ENCODE measurements around the gene AGRN.
A peak's percentile ranks its signal among the peaks of the same experiment; 100 is the strongest.
"Not testable (repeated sequence)": the region's sequence is repeated elsewhere in the genome, so short reads cannot be mapped to it uniquely, and the experiment has no call there.

The AGRN gene

GRCh38 chr1:1013922-1014648, 5.8 kb upstream of the AGRN start:
- DNase-seq: no peak
- peak overlapping the region; percentile 91 to 93 for H3K4me3 Mint-ChIP-seq

DNA sequence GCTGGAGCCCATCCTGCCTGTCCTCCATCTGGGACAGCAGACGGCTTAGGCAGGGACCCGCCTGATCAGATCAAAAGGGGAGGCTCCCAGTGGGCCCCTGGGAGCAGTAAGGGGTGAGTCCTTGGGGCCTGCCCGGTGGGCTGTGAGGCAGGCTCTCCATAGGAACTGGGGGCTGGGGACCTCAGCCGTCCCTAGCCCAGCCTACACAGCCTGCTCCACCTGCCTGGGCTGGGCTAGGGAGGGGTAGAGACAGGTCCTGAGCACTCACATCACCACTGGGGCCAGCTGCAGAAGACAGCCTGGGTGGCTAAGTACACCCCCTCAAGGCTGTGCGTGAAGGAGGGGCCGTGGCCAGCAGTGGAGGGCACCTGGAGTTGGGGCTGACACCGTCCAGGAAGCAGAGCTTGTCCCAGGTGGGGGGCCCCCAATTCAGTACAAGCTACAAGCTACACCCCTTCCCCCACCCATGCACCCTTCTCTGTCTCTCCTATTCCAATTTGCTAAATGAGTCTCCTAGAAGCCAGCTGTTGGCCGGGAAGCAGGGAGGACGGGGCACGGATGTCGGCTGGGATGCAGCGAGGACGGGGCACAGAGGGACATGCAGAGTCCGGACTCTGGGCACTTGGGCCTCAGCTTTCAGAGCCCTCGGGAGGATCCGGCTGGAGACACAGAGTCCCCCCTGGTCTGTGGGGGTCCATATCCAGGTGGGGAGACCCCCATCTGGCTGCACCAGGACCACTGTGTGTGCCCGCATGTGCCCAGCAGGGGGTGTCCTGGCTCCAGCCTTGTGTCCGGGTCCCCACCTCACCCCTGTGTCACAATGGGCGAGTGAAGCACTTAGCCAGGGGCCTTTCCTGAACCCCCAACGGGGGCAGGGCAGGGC, 4.9 kb upstream of the AGRN start:
- Mint-ChIP-seq H3K4me3 (peak overlapping the region; percentile 39 to 93), H3K9me3 (no peaks in the 10 kb centered on the region), H3K4me1 (peaks cover 18 to 22% of the 10 kb centered on the region in 2 donors), H3K36me3 (peaks cover 0 to 2% of the 10 kb centered on the region in 2 donors), H3K27ac (no peak overlapping the region), H3K27me3 (no peaks in the 10 kb centered on the region)
- ATAC-seq (replicated peaks) (no peak), DNase-seq (no peak)

More at GRCh38 chr1:1013922-1014648, 5.8 kb upstream of the AGRN start:
- H3K36me3 Mint-ChIP-seq: peaks cover 0 to 3% of the 10 kb centered on the region in 2 donors
- H3K9me3 Mint-ChIP-seq: peaks cover under 1 to 1% of the 10 kb centered on the region in 2 donors
- no peak for ATAC-seq (replicated peaks)
- peak overlapping the region; percentile 95 for H3K27ac Mint-ChIP-seq
- no peaks in the 10 kb centered on the region for H3K27me3 Mint-ChIP-seq
- H3K4me1 Mint-ChIP-seq: peaks cover 19 to 24% of the 10 kb centered on the region in 2 donors

DNA sequence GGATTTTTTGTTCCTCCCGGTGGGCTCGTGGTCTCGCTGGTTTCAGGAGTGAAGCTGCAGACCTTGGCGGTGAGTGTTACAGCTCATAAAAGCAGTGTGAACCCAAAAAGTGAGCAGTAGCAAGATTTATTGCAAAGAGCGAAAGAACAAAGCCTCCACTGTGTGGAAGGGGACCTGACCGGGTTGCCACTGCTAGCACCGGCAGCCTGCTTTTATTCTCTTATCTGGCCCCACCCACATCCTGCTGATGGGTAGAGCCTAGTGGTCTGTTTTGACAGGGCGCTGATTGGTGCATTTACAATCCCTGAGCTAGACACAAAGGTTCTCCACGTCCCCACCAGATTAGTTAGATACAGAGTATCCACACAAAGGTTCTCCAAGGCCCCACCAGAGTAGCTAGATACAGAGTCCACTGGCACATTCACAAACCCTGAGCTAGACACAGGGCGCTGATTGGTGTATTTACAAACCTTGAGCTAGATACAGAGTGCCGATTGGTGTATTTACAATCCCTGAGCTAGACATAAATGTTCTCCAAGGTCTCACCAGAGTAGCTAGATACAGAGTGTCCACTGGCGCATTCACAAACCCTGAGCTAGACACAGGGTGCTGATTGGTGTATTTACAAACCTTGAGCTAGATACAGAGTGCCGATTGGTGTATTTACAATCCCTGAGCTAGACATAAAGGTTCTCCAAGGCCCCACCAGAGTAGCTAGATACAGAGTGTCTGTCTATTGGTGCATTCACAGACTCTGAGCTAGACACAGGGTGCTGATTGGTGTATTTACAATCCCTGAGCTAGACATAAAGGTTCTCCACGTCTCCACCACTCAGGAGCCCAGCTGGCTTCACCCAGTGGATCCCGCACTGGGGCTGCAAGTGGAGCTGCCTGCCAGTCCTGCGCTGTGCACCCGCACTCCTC, 2.3 kb upstream of the AGRN start:
- ATAC-seq (replicated peaks); H3K4me3 Mint-ChIP-seq; H3K36me3 Mint-ChIP-seq; DNase-seq; H3K9me3 Mint-ChIP-seq: not testable (repeated sequence)
- H3K27me3 Mint-ChIP-seq: peaks cover 0 to 17% of the 10 kb centered on the region in 2 donors
- peaks cover 18 to 35% of the 10 kb centered on the region in 2 donors for H3K4me1 Mint-ChIP-seq
- peak overlapping the region; percentile 28 for H3K27ac Mint-ChIP-seq

DNA sequence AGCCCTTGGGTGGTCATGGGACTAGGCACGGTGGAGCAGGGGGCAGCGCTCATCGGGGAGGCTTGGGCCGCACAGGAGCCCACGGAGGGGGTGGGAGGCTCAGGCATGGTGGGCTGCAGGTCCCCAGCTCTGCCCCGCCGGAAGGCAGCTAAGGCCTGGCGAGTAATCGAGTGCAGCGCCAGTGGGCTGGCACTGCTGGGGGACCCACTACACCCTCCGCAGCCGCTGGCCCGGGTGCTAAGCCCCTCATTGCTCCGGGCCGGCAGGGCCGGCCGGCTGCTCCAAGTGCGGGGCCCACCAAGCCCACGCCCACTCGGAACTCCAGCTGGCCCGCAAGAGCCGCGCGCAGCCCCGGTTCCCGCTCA, 1.6 kb upstream of the AGRN start:
- H3K36me3 Mint-ChIP-seq; DNase-seq; H3K9me3 Mint-ChIP-seq; H3K27ac Mint-ChIP-seq; ATAC-seq (replicated peaks); H3K4me3 Mint-ChIP-seq: not testable (repeated sequence)
- H3K4me1 Mint-ChIP-seq: peaks cover 16 to 40% of the 10 kb centered on the region in 2 donors
- peaks cover 4 to 24% of the 10 kb centered on the region in 2 donors for H3K27me3 Mint-ChIP-seq

DNA sequence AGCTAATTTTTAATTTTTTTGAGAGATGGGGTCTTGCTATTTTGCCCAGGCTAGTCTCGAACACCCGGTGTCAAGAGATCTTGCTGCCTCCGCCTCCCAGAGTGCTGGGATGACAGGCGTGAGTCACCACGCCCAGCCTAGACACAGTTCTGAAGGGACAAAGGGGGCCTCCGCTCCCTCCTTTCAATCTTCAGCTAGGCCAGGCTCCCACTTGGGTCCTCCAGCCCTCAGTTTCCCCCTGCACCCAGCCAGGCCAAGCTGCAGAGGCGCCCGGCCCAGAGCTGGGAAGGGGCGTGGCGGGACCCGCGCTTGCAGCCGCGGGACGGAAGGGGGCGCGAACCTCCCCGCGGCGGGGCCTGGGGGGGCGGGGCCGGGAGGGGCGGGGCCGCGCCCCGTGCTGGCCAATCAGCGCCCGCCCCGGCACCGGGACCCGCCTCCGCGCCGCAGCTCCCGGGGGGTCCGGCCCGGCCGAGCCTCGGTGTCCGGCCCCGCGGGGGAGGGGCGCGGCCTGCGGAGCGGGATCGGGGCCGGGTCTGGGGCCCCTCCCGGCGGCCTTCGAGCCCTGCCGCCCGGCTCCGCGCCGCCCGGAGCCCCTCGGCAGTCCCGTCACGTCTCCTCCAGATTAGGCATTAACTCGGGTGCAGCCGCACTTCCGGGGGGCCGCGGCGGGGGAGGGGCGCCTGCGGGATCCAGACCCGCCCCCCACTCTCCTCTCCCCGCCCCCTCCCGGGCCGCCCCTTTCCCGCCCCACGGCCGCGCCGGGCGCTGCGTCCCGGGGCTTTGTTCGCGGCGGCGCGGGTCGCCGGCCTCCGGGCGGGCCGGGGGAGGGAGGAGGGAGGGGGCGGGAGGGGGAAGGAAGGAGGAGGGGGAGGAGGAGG, 559 bp upstream of the AGRN start:
- peaks cover 2 to 8% of the 10 kb centered on the region in 2 donors for H3K36me3 Mint-ChIP-seq
- H3K9me3 Mint-ChIP-seq: no peaks in the 10 kb centered on the region
- no peak overlapping the region for H3K27ac Mint-ChIP-seq
- peak; percentile 75 for DNase-seq
- H3K4me3 Mint-ChIP-seq: peak overlapping the region; percentile 53 to 59
- H3K27me3 Mint-ChIP-seq: peaks cover 6 to 26% of the 10 kb centered on the region in 2 donors
- peak; percentile 76 to 85 for ATAC-seq (replicated peaks)
- H3K4me1 Mint-ChIP-seq: peaks cover 6 to 30% of the 10 kb centered on the region in 2 donors

- peaks cover 2 to 20% of the 10 kb centered on the region in 2 donors for H3K4me1 Mint-ChIP-seq
- no peaks in the 10 kb centered on the region for H3K9me3 Mint-ChIP-seq
- H3K36me3 Mint-ChIP-seq: peaks cover 0 to 8% of the 10 kb centered on the region in 2 donors
- peaks cover 6 to 26% of the 10 kb centered on the region in 2 donors for H3K27me3 Mint-ChIP-seq
- ATAC-seq (replicated peaks) (peak in 1 of 2 donors; percentile 18), DNase-seq (no peak)
- no peak overlapping the region for H3K27ac Mint-ChIP-seq
- peak overlapping the region; percentile 70 to 76 for H3K4me3 Mint-ChIP-seq
Measured at GRCh38 chr1:1020415-1021009, 592 bp downstream of the AGRN start.

- DNase-seq (no peak), ATAC-seq (replicated peaks) (no peak)
- Mint-ChIP-seq H3K9me3 (no peaks in the 10 kb centered on the region), H3K4me1 (peaks cover 4 to 20% of the 10 kb centered on the region in 2 donors), H3K4me3 (peak overlapping the region; percentile 70 to 71), H3K27ac (no peak overlapping the region), H3K27me3 (peaks cover 6 to 26% of the 10 kb centered on the region in 2 donors), H3K36me3 (peaks cover 1 to 8% of the 10 kb centered on the region in 2 donors)
Measured at GRCh38 chr1:1021010-1021919, 1.3 kb downstream of the AGRN start.

GRCh38 chr1:1021920-1022259, 2.0 kb downstream of the AGRN start:
- no peaks in the 10 kb centered on the region for H3K9me3 Mint-ChIP-seq
- ATAC-seq (replicated peaks): no peak
- H3K36me3 Mint-ChIP-seq: peaks cover 1 to 8% of the 10 kb centered on the region in 2 donors
- peaks cover 4 to 20% of the 10 kb centered on the region in 2 donors for H3K4me1 Mint-ChIP-seq
- peaks cover 6 to 26% of the 10 kb centered on the region in 2 donors for H3K27me3 Mint-ChIP-seq
- no peak for DNase-seq
- no peak overlapping the region for H3K4me3 Mint-ChIP-seq
- no peak overlapping the region for H3K27ac Mint-ChIP-seq

GRCh38 chr1:1022302-1023009, 2.5 kb downstream of the AGRN start:
- H3K27ac Mint-ChIP-seq: no peak overlapping the region
- H3K27me3 Mint-ChIP-seq: peaks cover 6 to 29% of the 10 kb centered on the region in 2 donors
- no peak overlapping the region for H3K4me3 Mint-ChIP-seq
- H3K9me3 Mint-ChIP-seq: no peaks in the 10 kb centered on the region
- DNase-seq (no peak), ATAC-seq (replicated peaks) (no peak)
- H3K4me1 Mint-ChIP-seq: peaks cover 3 to 20% of the 10 kb centered on the region in 2 donors
- peaks cover 3 to 10% of the 10 kb centered on the region in 2 donors for H3K36me3 Mint-ChIP-seq

DNA sequence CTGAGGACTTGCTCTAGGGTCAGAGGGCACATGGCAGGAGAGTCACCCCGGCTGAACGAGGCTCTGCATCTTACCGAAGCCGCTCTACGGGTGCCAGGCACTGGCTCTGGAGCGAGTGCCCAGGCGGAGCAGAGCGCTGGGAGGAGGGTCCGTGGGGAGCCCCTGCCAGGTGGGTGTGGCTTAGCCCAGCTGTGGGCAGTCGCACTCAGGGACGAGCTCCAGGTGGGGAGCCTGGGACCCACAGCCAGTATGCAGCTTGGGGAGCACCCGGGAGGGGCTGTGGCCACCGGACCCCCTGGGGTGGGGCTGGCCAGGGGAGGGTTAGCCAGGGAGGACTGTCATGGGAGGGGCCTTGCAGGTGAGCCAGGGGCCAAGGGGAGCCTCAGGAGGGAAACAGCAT, 3.8 kb downstream of the AGRN start:
- H3K27ac Mint-ChIP-seq: no peak overlapping the region
- H3K4me3 Mint-ChIP-seq: no peak overlapping the region
- H3K27me3 Mint-ChIP-seq: peaks cover 6 to 30% of the 10 kb centered on the region in 2 donors
- ATAC-seq (replicated peaks): no peak
- DNase-seq: no peak
- peaks cover 3 to 11% of the 10 kb centered on the region in 2 donors for H3K36me3 Mint-ChIP-seq
- no peaks in the 10 kb centered on the region for H3K9me3 Mint-ChIP-seq
- H3K4me1 Mint-ChIP-seq: peaks cover 3 to 20% of the 10 kb centered on the region in 2 donors

DNA sequence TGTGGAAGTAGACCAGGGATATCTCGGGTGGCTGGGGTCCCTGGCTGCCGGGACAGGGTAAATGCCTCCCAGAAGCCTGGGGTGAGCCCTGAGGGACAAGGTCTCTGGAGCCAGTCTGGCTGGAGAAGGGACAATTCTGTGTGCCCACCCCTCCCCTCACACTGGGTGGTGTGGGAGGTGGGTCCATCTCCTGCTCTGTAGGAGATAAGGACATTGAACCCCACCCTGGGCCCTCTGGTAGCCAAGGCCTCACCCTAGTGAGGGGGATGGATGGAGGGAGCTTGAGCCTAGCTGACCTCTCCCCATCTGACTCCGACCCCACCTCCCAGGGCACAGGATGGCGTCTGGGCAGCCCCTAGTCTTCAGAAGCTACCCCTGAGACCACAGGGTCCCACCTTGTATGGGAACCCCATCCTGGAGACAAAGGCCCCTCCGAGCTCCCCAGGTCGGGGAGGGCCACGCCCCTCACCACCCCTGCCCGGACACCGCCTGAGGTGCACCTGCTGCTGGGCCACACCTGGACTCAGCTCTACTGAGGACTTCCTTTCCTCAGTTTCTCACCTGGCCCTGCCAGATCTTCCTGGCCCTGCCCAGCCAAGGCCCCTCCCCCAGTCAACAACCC, 4.3 kb downstream of the AGRN start:
- Mint-ChIP-seq H3K36me3 (peaks cover 3 to 11% of the 10 kb centered on the region in 2 donors), H3K4me1 (peaks cover 3 to 20% of the 10 kb centered on the region in 2 donors), H3K4me3 (no peak overlapping the region), H3K27ac (no peak overlapping the region), H3K9me3 (no peaks in the 10 kb centered on the region), H3K27me3 (peaks cover 6 to 30% of the 10 kb centered on the region in 2 donors)
- no peak for DNase-seq
- no peak for ATAC-seq (replicated peaks)
